Astrocyte of the spinal cord (primary cell): Measurements from ENCODE around the gene SEPTIN11.
A peak's percentile ranks its signal among the peaks of the same experiment; 100 is the strongest.
"Not testable (repeated sequence)": the region's sequence is repeated elsewhere in the genome, so short reads cannot be mapped to it uniquely, and the experiment has no call there.

Experiments used
- DNase-seq: peaks from one replicate; pipeline ENCODE4 v3.0.0; 2011; ENCODE audit warnings: low read depth, low spot score
- H3K4me3 ChIP-seq: 2 replicates; pipeline ENCODE4 v1.5.1; 2011; ENCODE audit warnings: low read depth, mild to moderate bottlenecking, low read length, moderate library complexity
- in situ Hi-C: cut with HindIII; loops from 2 replicates; pipeline ENCODE4 v1.10.0; 2017; ENCODE audit warnings: low sequenced_read_pairs
- TF ChIP-seq, protein P1 (sequence below): IDR thresholded peaks from 2 replicates; pipeline ENCODE4 v1.5.1; 2012; ENCODE audit warnings: low read depth, mild to moderate bottlenecking, low read length, inconsistent platforms

Gene SEPTIN11

DNA sequence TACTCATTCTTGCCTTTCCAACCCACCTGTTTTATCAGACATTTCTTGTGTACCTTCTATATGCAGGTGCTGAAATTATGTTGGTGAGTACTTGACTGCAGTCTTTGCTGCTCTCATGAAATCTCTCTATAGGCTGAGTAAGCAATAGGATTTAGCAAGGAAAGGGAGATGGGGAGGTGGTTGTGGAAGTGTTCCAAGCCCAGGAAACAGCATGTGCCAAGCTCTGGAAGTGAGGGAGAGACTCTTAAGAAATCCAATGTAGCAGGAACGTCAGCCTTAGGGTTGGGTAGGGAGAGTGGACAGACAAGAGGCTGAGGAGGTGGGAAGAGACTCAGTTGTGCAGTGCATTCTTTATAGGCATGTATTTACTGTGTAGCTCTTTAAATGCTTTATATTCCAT is 5.6 kb downstream of the SEPTIN11 start:
- DNase-seq: peak; percentile 58
- TF ChIP-seq, protein P1, sequence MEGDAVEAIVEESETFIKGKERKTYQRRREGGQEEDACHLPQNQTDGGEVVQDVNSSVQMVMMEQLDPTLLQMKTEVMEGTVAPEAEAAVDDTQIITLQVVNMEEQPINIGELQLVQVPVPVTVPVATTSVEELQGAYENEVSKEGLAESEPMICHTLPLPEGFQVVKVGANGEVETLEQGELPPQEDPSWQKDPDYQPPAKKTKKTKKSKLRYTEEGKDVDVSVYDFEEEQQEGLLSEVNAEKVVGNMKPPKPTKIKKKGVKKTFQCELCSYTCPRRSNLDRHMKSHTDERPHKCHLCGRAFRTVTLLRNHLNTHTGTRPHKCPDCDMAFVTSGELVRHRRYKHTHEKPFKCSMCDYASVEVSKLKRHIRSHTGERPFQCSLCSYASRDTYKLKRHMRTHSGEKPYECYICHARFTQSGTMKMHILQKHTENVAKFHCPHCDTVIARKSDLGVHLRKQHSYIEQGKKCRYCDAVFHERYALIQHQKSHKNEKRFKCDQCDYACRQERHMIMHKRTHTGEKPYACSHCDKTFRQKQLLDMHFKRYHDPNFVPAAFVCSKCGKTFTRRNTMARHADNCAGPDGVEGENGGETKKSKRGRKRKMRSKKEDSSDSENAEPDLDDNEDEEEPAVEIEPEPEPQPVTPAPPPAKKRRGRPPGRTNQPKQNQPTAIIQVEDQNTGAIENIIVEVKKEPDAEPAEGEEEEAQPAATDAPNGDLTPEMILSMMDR: no peak
- no peak overlapping the region for H3K4me3 ChIP-seq
- in situ Hi-C loops: no loop called here

DNA sequence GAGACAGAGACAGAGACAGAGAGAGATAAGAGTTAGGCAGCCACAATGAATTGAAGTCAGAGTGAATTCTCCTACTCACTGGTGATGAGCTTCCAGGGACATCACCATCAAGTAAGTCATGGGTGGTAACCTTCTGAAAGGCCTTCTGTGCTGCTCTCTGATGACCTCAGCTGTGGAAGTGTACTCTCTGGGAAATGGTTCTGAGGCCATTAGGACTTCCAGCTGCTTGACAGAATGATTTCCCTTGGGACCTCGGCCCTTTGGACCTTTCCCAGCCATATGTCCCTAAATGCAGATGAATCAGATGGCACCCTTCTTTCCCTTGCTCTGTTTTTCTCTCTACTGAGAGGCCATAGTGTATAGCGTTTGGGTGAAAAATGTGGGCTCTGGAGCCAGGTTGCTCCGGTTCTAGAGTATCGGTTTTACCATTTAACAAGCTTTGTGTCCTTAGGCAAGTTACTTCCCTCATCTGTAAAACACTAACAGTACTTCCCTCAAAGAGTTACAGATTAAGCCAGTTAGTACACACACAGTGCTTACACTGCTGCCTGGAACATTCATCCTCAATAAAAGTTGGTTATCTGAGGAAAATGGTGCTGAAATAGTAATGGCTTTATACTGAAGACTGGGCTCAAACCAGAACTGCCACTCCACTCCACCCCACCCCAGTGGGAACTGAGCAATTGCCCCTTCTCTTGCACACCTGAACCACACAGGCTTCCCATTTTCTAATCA is 7.6 kb downstream of the SEPTIN11 start:
- H3K4me3 ChIP-seq: no peak overlapping the region
- in situ Hi-C loops: no loop called here
- no peak for DNase-seq
- TF ChIP-seq, protein P1: no peak

DNA sequence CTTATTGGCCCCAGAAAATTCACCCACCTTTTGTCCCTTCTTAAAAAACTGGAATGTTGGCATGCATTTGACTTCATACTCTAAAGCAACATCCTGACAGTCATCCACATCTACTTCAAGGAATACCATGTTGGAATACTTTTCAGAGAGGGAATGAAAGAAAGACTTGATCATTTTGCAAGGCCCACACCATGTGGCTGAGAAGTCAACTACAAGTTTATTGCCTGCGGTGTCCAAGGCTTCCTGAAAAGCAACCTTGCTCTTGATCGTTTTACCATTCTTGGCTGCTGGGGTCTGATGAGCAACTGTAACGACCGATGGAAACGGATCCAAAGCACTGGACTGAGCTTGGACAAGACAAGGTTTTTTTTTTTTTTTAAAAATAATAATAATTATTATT is 9.3 kb downstream of the SEPTIN11 start:
- in situ Hi-C loops: no loop called here
- DNase-seq: no peak
- TF ChIP-seq, protein P1: no peak
- H3K4me3 ChIP-seq: no peak overlapping the region

DNA sequence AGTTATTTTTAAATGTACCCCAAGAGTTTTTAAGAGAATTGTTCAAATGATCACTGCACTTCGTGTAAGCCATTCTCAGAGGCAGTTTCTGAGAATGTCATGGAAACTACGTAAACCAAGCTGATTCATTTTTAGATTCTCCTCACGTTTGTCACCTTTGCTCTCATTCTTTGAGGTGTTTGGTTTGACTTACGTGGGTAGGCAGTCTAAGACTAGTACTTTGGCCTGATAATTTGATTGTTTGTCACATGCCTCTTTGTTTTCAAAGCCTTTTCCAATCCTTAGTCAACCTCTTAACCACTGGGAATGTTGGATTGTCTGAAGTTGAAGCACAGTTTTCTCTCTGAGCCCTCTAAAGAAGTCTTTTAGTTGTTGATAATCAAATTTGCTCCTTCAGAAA is 10.5 kb downstream of the SEPTIN11 start:
- in situ Hi-C loops: no loop called here
- DNase-seq: peak; percentile 65
- no peak overlapping the region for H3K4me3 ChIP-seq
- TF ChIP-seq, protein P1: no peak

DNA sequence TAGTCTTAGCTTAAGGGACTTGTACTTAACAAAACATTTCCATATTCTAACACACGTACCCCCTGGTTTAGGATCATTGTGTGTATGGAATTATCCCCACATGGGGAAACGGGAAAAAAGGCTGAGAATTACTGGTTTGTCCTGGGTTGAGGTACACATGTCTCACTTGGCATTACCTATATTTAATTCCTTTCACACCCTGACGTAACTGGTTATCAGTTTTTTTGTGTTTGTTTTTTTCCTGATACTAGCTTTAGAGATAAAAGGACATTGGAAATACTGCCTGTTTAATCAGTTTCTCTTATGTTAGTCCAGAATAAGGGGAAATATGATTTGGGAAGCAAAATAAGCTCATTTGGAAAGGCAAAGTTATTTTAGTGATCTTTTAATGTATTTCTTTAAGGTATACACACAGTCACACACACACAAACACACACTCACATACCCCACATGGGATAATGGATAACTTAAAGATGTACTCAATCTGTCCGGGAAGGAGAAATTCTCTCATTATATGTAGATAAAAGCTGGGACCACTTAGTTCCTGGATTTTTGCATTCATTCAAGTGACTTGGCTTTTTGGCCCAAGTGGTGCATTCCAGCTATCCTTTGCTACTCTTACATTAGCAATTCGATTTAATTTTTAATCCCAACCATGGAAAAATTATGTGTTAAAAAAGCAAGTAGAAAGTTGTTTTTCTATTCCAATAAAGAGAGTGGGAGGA is 13.0 kb downstream of the SEPTIN11 start:
- in situ Hi-C loops: no loop called here
- TF ChIP-seq, protein P1: no peak

DNA sequence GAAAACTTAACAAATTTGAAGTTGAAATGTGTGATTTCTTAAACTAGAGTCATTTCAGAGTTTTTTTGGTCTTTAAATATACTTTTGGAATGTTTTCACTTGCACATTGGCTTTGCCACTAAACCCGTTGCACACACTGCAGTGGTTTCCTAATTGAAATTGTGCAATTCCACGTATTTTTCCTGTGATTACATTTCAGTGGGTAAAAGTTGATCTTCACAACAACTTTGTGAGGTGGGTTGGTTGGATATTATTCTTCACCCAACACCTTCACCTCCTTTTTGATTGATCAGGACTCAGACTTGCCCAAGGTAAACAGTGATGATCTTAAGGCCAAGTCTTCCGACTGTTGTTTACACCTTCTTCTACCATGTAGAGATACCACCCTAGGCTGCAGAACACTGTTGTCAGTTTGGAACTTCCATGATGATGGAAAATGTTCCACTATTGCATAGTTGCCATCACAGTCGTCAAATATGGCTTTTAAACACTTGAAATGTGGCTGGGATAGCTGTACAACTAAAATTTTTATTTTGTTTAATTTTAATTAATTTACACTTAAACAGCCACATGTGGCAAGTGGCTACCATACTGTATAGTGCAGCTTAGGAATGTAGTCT is 13.7 kb downstream of the SEPTIN11 start:
- in situ Hi-C loops: no loop called here
- DNase-seq: no peak

More for the DNA sequence above, 13.0 kb downstream of the SEPTIN11 start:
- no peak overlapping the region for H3K4me3 ChIP-seq
- no peak for DNase-seq

DNA sequence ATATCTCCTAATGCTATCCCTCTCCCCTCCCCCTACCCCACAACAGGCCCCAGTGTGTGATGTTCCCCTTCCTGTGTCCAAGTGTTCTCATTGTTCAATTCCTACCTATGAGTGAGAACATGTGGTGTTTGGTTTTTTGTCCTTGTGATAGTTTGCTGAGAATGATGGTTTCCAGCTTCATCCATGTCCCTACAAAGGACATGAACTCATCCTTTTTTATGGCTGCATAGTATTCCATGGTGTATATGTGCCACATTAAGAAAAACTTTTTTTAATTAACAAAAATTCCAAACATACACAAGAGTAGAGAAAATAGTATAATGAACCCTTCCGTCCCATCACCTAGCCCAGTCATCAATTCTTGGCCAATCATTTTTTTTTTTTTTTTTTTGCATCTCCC is 14.4 kb downstream of the SEPTIN11 start:
- H3K4me3 ChIP-seq, DNase-seq, in situ Hi-C loops: not testable (repeated sequence)

More for the DNA sequence above, 13.7 kb downstream of the SEPTIN11 start:
- H3K4me3 ChIP-seq: no peak overlapping the region
- TF ChIP-seq, protein P1: no peak
